Nephron (organoid): ENCODE data around the gene KRTAP2-2.
A peak's percentile ranks its signal among the peaks of the same experiment; 100 is the strongest.
"Not testable (repeated sequence)": the region's sequence is repeated elsewhere in the genome, so short reads cannot be mapped to it uniquely, and the experiment has no call there.

Experiments
- H3K27ac Mint-ChIP-seq, 3 experiments: 2 replicates each; pipeline ENCODE4 v1.8.0; 2020; ENCODE audit warnings: mixed read lengths in 3 of 3, mild to moderate bottlenecking in 2 of 3, moderate library complexity in 1 of 3
- H3K27me3 Mint-ChIP-seq: 2 replicates; pipeline ENCODE4 v1.8.0; 2021; ENCODE audit warnings: low read depth, mild to moderate bottlenecking, moderate library complexity, mixed read lengths
- H3K36me3 Mint-ChIP-seq: 2 replicates; pipeline ENCODE4 v1.8.0; 2020; ENCODE audit warnings: low read depth, mixed read lengths
- H3K4me1 Mint-ChIP-seq: 2 replicates; pipeline ENCODE4 v1.8.0; 2020; ENCODE audit warnings: mixed read lengths
- H3K4me3 Mint-ChIP-seq, 3 experiments: 2 replicates each; pipeline ENCODE4 v1.8.0; 2020; ENCODE audit warnings: mild to moderate bottlenecking in 3 of 3, mixed read lengths in 3 of 3, moderate library complexity in 2 of 3
- H3K9me3 Mint-ChIP-seq: 2 replicates; pipeline ENCODE4 v1.8.0; 2020; ENCODE audit warnings: mixed read lengths
- CTCF ChIP-seq, 3 experiments: fragments of 200-600 bp; sonication (generic); IDR thresholded peaks; one replicate each; pipeline ENCODE4 v1.5.0; 2021; ENCODE audit warnings: antibody characterized with exemption in 3 of 3; ENCODE audit not compliant: unreplicated experiment in 3 of 3

KRTAP2-2 gene, protein sequence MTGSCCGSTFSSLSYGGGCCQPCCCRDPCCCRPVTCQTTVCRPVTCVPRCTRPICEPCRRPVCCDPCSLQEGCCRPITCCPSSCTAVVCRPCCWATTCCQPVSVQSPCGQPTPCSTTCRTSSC

GRCh38 chr17:41055130-41055529, at the start of gene KRTAP2-2:
Gene KRTAP2-2 (minus strand): TSS chr17:41055230. CDS start chr17:41055211, 19 bp downstream.
- H3K27me3 Mint-ChIP-seq, H3K4me1 Mint-ChIP-seq, H3K36me3 Mint-ChIP-seq, H3K9me3 Mint-ChIP-seq, H3K4me3 Mint-ChIP-seq: not testable (repeated sequence)
- H3K27ac Mint-ChIP-seq: peak within 1 kb of the TSS in 1 of 3 experiments; percentile 56

DNA sequence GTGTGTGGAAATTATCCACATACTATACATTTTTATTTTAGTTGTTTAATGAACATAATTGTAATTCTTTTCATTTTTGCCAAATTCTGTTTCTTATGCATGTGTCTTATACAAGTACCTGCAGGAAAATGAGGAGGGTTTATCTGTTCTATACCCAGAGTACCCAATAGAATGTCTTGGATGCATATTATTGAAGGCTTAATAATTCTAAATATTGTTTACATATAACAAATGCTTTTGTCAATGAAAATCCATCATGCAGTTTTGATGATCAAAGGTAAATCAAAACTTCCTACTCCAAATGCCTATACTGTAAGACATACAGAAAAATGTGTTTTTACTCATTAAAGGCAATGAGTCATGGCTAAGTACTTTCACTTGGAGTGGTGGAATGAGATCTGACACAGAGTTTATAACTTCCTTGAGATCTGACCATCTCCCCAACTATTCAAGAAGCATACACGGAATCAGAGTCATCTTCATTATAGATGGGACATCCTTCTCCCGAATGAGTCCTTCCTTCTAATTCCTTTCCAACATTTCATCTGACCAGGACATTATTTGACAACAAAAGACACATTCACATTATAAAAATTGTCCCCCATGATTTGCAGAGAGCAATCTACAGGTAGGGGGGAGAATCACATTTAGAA, 49.5 kb upstream of the KRTAP2-2 start:
- peaks cover 31% of the 10 kb centered on the region for H3K4me1 Mint-ChIP-seq
- not testable (repeated sequence) for H3K27me3 Mint-ChIP-seq, H3K27ac Mint-ChIP-seq, H3K4me3 Mint-ChIP-seq, H3K9me3 Mint-ChIP-seq, H3K36me3 Mint-ChIP-seq

GRCh38 chr17:41103896-41104295, 48.9 kb upstream of the KRTAP2-2 start:
- H3K27me3 Mint-ChIP-seq: no peaks in the 10 kb centered on the region
- TF ChIP-seq CTCF (IDR thresholded peaks at IDR 0.05; ENCODE audit: unreplicated experiment in 3 of 3): no peak
- H3K9me3 Mint-ChIP-seq: peaks cover 8% of the 10 kb centered on the region

DNA sequence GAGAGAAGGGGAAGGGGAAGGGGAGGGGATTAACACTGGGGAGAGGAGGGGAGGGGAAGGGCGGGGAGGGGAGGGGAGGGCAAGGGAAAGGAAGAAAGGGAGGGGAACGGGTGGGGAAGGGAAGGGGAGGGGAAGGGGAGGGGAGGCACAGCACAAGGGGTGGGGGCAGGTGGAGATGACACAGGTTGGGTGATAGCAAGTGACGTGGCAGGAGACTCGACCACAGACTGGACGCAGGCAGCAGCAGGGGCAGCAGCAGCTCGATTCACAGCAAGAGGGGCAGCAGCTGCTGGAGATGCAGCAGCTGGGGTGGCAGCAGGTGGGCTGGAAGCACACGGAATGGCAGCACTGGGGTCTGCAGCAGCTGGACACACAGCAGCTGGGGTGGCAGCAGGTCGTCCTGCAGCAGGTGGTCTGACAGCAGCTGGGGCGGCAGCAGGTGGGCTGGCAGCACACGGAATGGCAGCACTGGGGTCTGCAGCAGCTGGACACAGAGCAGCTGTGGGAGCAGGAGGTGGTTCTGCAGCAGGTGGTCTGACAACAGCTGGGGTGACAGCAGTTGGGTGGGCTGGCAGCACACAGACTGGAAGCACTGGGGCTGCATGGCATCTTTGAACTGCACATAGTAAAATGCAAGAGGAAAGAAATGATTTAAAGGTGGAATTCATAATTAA, 46.7 kb upstream of the KRTAP2-2 start, which contains the start of gene KRTAP4-16:
KRTAP4-16 (minus strand) TSS at position 624 of the 674 bp plus-strand sequence; CDS start at position 624, 0 bp downstream.
- H3K4me1 Mint-ChIP-seq: peaks cover 38% of the 10 kb centered on the region
- H3K27me3 Mint-ChIP-seq: peaks cover 7% of the 10 kb centered on the region
- H3K36me3 Mint-ChIP-seq: no peaks in the 10 kb centered on the region
- TF ChIP-seq CTCF (IDR thresholded peaks at IDR 0.05; ENCODE audit: unreplicated experiment in 3 of 3): no peak
- no peak within 1 kb of the TSS for H3K4me3 Mint-ChIP-seq
- no peaks in the 10 kb centered on the region for H3K9me3 Mint-ChIP-seq
- peak within 1 kb of the TSS in 2 of 3 experiments; percentile 56 to 91 for H3K27ac Mint-ChIP-seq

More at GRCh38 chr17:41103896-41104295, 48.9 kb upstream of the KRTAP2-2 start:
- H3K27ac Mint-ChIP-seq: peak overlapping the region; percentile 5 to 91 (median 56)
- H3K4me1 Mint-ChIP-seq: peaks cover 32% of the 10 kb centered on the region
- H3K36me3 Mint-ChIP-seq: no peaks in the 10 kb centered on the region
- no peak overlapping the region for H3K4me3 Mint-ChIP-seq

DNA sequence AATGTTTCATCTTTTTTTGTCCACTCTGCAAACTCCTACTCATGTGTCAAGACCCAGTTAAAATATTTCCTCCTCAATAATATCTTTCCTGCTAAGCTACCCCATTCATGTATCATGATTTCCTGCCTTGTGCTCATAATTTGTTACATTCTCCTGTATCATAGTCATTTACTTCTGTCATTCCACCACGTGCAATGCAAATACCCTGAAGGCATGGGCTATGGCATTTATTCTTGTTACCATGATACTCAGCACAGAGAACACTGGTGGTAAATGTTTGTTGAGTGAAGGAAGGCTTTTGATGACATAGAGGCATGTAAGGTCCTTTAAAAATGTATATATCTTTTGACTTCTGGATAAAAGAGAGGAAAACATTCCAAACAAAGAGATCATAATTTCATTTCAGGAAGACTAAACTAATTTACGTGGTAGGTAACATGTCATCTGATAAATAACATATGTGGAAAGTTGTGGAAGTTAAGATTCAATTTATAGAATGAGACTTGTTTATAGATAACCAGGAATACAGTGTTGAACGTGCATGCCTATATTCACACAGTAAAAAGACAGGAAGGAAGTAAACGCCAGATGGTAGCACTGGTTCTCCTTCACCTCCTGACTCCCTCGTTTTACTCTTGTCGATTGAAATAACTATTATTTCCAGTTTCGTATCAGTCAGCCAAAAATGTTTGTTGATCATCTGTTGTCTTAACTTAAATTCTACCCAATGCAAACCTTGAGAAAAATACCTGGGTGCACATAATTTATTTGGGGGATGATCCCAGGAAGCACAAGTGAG, 44.9 kb upstream of the KRTAP2-2 start:
- H3K4me3 Mint-ChIP-seq: peak overlapping the region in 1 of 3 experiments; percentile 5

DNA sequence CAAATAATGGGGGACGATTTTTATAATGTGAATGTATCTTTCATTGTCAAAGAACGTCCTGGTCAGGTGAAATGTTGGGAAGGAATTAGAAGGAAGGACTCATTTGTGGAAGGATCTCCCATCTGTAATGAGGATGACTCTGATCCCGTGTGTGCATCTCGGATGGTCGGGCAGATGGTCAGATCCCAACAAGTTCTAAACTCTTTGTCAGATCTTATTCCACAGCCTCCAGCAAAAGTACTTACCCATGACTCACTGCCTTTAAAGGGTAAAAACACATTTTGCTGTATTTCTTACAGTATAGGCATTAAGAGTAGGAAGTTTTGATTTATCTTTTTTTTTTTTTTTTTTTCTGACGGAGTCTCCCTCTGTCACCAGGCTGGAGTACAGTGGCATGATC, 43.5 kb upstream of the KRTAP2-2 start:
- Mint-ChIP-seq H3K27ac (peak overlapping the region in 1 of 3 experiments; percentile 13), H3K4me1 (peaks cover 32% of the 10 kb centered on the region), H3K4me3 (no peak overlapping the region), H3K36me3 (no peaks in the 10 kb centered on the region), H3K9me3 (peaks cover 5% of the 10 kb centered on the region), H3K27me3 (peaks cover 11% of the 10 kb centered on the region)
- TF ChIP-seq CTCF (IDR thresholded peaks at IDR 0.05; ENCODE audit: unreplicated experiment in 3 of 3): no peak

More for the DNA sequence above, 44.9 kb upstream of the KRTAP2-2 start:
- H3K27me3 Mint-ChIP-seq: peaks cover 11% of the 10 kb centered on the region
- peak overlapping the region; percentile 69 to 74 (median 72) for H3K27ac Mint-ChIP-seq
- peaks cover 38% of the 10 kb centered on the region for H3K4me1 Mint-ChIP-seq
- H3K36me3 Mint-ChIP-seq, H3K9me3 Mint-ChIP-seq: not testable (repeated sequence)

DNA sequence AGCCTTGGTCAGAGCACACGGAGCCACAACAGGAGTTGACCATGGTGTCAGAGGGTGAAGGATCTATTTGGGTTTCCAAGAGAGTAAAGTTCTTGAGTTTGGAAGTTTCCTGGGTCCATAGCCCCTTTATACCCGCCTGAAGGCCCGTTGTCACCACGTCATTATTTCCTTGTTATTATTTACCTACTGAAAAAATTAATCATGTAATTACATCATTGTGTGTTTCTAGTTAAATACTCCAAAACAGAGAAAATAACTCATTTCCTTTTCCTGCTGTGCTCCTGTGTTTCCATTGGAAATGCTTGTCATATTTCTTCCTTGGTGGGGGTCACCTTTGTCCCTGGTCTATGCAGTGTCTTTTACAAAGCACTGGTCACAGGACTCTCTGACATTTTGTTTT, 43.0 kb upstream of the KRTAP2-2 start, which contains the start of gene KRTAP4-8:
KRTAP4-8 (minus strand) TSS at position 101 of the 400 bp plus-strand sequence; CDS start at position 43, 58 bp downstream.
- peak within 1 kb of the TSS in 2 of 3 experiments; percentile 23 to 43 for H3K27ac Mint-ChIP-seq
- TF ChIP-seq CTCF (IDR thresholded peaks at IDR 0.05; ENCODE audit: unreplicated experiment in 3 of 3): no peak
- peaks cover 27% of the 10 kb centered on the region for H3K4me1 Mint-ChIP-seq
- no peaks in the 10 kb centered on the region for H3K36me3 Mint-ChIP-seq
- H3K27me3 Mint-ChIP-seq: peaks cover 11% of the 10 kb centered on the region
- H3K4me3 Mint-ChIP-seq: peak within 1 kb of the TSS in 1 of 3 experiments; percentile 18
- peaks cover 5% of the 10 kb centered on the region for H3K9me3 Mint-ChIP-seq
